H9 (cell line): ENCODE measurements around the gene P3R3URF. TPM values are rescaled to one million over a fixed set of nuclear protein-coding genes. Genes with fewer than 3 reads are reported as not detected.

Experiments
- DNase-seq: peaks from one replicate; pipeline ENCODE4 v3.0.0-alpha.2; 2017
- H2AFZ ChIP-seq: one replicate; pipeline ENCODE4 v1.6.1; 2013; ENCODE audit warnings: mild to moderate bottlenecking, low read length, control low read depth, moderate library complexity
- H2AK5ac ChIP-seq: 2 replicates; pipeline ENCODE4 v1.6.1; 2013; ENCODE audit warnings: low read length, control low read depth, mixed read lengths; ENCODE audit not compliant: insufficient read length
- H2BK120ac ChIP-seq: one replicate; pipeline ENCODE4 v1.6.1; 2013; ENCODE audit warnings: low read depth, mild to moderate bottlenecking, low read length, control low read depth, inconsistent platforms; ENCODE audit not compliant: poor library complexity, severe bottlenecking
- H2BK12ac ChIP-seq: 2 replicates; pipeline ENCODE4 v1.6.1; 2013; ENCODE audit warnings: low read length, control low read depth, mixed read lengths, low read depth; ENCODE audit not compliant: insufficient read length
- H2BK15ac ChIP-seq: 2 replicates; pipeline ENCODE4 v1.6.1; 2013; ENCODE audit warnings: low read depth, low read length, control low read depth
- H2BK20ac ChIP-seq: one replicate; pipeline ENCODE4 v1.6.1; 2013; ENCODE audit warnings: low read depth, mild to moderate bottlenecking, low read length, control low read depth, inconsistent platforms; ENCODE audit not compliant: poor library complexity, severe bottlenecking
- H2BK5ac ChIP-seq: 2 replicates; pipeline ENCODE4 v1.6.1; 2013; ENCODE audit warnings: low read length, control low read depth, mixed read lengths; ENCODE audit not compliant: insufficient read length
- H3K14ac ChIP-seq: 2 replicates; pipeline ENCODE4 v1.6.1; 2013; ENCODE audit warnings: low read length, control low read depth; ENCODE audit not compliant: insufficient read depth
- H3K18ac ChIP-seq: 2 replicates; pipeline ENCODE4 v1.6.1; 2013; ENCODE audit warnings: low read depth, mild to moderate bottlenecking, mixed read lengths, low read length, control low read depth; ENCODE audit not compliant: insufficient read length
- H3K23ac ChIP-seq: 2 replicates; pipeline ENCODE4 v1.6.1; 2013; ENCODE audit warnings: low read length, control low read depth, mixed read lengths, low read depth; ENCODE audit not compliant: insufficient read length
- H3K23me2 ChIP-seq: 2 replicates; pipeline ENCODE4 v1.6.1; 2013; ENCODE audit warnings: low read depth, mild to moderate bottlenecking, mixed read lengths, low read length, control low read depth; ENCODE audit not compliant: insufficient read length, poor library complexity, severe bottlenecking
- H3K27ac ChIP-seq: 2 replicates; pipeline ENCODE4 v1.5.1; 2013; ENCODE audit warnings: low read length, control low read depth, mixed read lengths, low read depth; ENCODE audit not compliant: insufficient read length
- H3K27me3 ChIP-seq: 2 replicates; pipeline ENCODE4 v1.6.1; 2013; ENCODE audit warnings: low read length, control low read depth, inconsistent platforms; ENCODE audit not compliant: insufficient read depth
- H3K4ac ChIP-seq: 2 replicates; pipeline ENCODE4 v1.6.1; 2013; ENCODE audit warnings: low read depth, mild to moderate bottlenecking, control low read depth, inconsistent platforms, low read length, moderate library complexity
- H3K4me1 ChIP-seq: 2 replicates; pipeline ENCODE4 v1.6.1; 2013; ENCODE audit warnings: low read length, control low read depth, inconsistent platforms; ENCODE audit not compliant: insufficient read depth
- H3K4me2 ChIP-seq: 2 replicates; pipeline ENCODE4 v1.6.1; 2013; ENCODE audit warnings: low read length, control low read depth, mixed read lengths; ENCODE audit not compliant: insufficient read length, insufficient read depth
- H3K56ac ChIP-seq: 2 replicates; pipeline ENCODE4 v1.6.1; 2013; ENCODE audit warnings: low read depth, mild to moderate bottlenecking, mixed read lengths, low read length, control low read depth; ENCODE audit not compliant: insufficient read length
- H3K79me1 ChIP-seq: 2 replicates; pipeline ENCODE4 v1.6.1; 2013; ENCODE audit warnings: low read depth, mild to moderate bottlenecking, moderate library complexity, low read length, control low read depth, inconsistent platforms; ENCODE audit not compliant: insufficient read depth, poor library complexity, severe bottlenecking
- H3K79me2 ChIP-seq: 2 replicates; pipeline ENCODE4 v1.6.1; 2013; ENCODE audit warnings: low read length, control low read depth, inconsistent platforms; ENCODE audit not compliant: insufficient read depth
- H3K9ac ChIP-seq: 2 replicates; pipeline ENCODE4 v1.6.1; 2013; ENCODE audit warnings: low read length, control low read depth, mixed read lengths; ENCODE audit not compliant: insufficient read length; ENCODE audit errors: extremely low read depth
- H3K9me3 ChIP-seq: one replicate; pipeline ENCODE4 v1.6.1; 2013; ENCODE audit warnings: low read depth, low read length, inconsistent platforms; ENCODE audit not compliant: control insufficient read depth
- H3T11ph ChIP-seq: one replicate; pipeline ENCODE4 v1.6.1; 2013; ENCODE audit warnings: mild to moderate bottlenecking, low read length, control low read depth, inconsistent platforms
- H4K20me1 ChIP-seq: one replicate; pipeline ENCODE4 v1.6.1; 2013; ENCODE audit not compliant: control insufficient read depth, insufficient read length, insufficient read depth
- H4K5ac ChIP-seq: 2 replicates; pipeline ENCODE4 v1.6.1; 2013; ENCODE audit warnings: low read depth, mild to moderate bottlenecking, mixed read lengths, low read length, control low read depth; ENCODE audit not compliant: insufficient read length
- H4K8ac ChIP-seq: replicated peaks from 2 replicates; pipeline ENCODE4 v1.6.1; 2013; ENCODE audit warnings: low read length, control low read depth, mixed read lengths, low read depth; ENCODE audit not compliant: insufficient read length
- H4K91ac ChIP-seq: 2 replicates; pipeline ENCODE4 v1.6.1; 2013; ENCODE audit warnings: low read depth, mild to moderate bottlenecking, moderate library complexity, mixed read lengths, low read length, control low read depth; ENCODE audit not compliant: insufficient read length
- H3K27ac Mint-ChIP-seq, 3 experiments: 2 replicates in 2 of 3; 3 replicates in 1 of 3; pipeline ENCODE4 v1.8.0; 2020 to 2021; ENCODE audit warnings: mixed read lengths in 3 of 3, mild to moderate bottlenecking in 1 of 3, moderate library complexity in 1 of 3
- H3K27me3 Mint-ChIP-seq: 2 replicates; pipeline ENCODE4 v1.8.0; 2021; ENCODE audit warnings: low read depth, mild to moderate bottlenecking, moderate library complexity, mixed read lengths
- H3K36me3 Mint-ChIP-seq, 3 experiments: 2 replicates in 2 of 3; 3 replicates in 1 of 3; pipeline ENCODE4 v1.8.0; 2020 to 2021; ENCODE audit warnings: low read depth in 3 of 3, mixed read lengths in 3 of 3; ENCODE audit not compliant: insufficient read depth in 1 of 3
- H3K4me1 Mint-ChIP-seq, 2 experiments: 2 replicates each; pipeline ENCODE4 v1.8.0; 2020; ENCODE audit warnings: mixed read lengths in 2 of 2
- H3K4me3 Mint-ChIP-seq, 2 experiments: 2 replicates in 1 of 2; 3 replicates in 1 of 2; pipeline ENCODE4 v1.8.0; 2020 to 2021; ENCODE audit warnings: mild to moderate bottlenecking in 2 of 2, mixed read lengths in 2 of 2, moderate library complexity in 1 of 2
- H3K9me3 Mint-ChIP-seq, 2 experiments: 2 replicates in 1 of 2; 3 replicates in 1 of 2; pipeline ENCODE4 v1.8.0; 2020; ENCODE audit warnings: mild to moderate bottlenecking in 2 of 2, mixed read lengths in 2 of 2, moderate library complexity in 1 of 2
- WGBS: extraction: QIAGEN DNeasy Blood & Tissue Kit; methylation state at CpG from one replicate; pipeline ENCODE4 v1.1.7; 2013; ENCODE audit warnings: missing lambda C conversion rate, low lambda C conversion rate, mixed read lengths; ENCODE audit not compliant: insufficient read length; ENCODE audit errors: extremely low coverage; 5-methylcytosine and 5-hydroxymethylcytosine counted together
- total RNA-seq: library from RNA; stranded (reverse); gene quantifications from 2 replicates; pipeline ENCODE4 v1.2.1, GENCODE V29; 2021
- TF ChIP-seq, protein P1 (sequence below): fragments of 200-600 bp; sonication (generic); conservative IDR thresholded peaks from 3 replicates; pipeline ENCODE4 v1.8.0; 2021; ENCODE audit warnings: antibody characterized with exemption, mild to moderate bottlenecking

Gene P3R3URF
- total RNA-seq, 1 experiment from 2014 or later, result not detected

DNA sequence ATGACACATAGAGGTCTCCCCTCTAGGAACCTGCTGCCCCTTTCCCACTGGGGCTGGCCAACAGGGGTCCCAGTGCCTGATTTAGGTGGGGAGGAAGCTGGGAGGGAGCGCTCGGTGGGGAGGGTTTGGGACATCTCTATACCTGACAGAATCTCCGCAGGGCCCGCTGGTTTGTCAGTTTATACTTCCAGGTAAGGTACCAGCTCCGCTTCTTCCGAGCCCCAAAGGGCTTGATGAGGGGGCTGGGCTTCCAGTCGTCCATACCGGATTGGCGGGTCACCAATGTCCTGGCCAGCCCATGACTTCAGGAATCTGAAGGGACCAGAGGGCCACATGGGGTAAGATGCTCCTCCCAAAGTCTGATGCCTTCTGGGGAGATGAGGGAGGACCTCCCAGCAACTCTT, 21.3 kb upstream of the P3R3URF start:
- no peaks in the 10 kb centered on the region for H3K9me3 Mint-ChIP-seq
- Histone ChIP-seq H2BK15ac (no peak overlapping the region), H4K20me1 (no peaks in the 10 kb centered on the region), H3K4me1 (no peaks in the 10 kb centered on the region), H2AK5ac (no peak overlapping the region), H4K91ac (no peak overlapping the region), H3K9ac (no peak overlapping the region), H3K79me1 (no peaks in the 10 kb centered on the region), H2BK5ac (no peak overlapping the region), H2AFZ (no peak overlapping the region), H3K9me3 (no peaks in the 10 kb centered on the region), H3K14ac (no peak overlapping the region), H3K18ac (no peak overlapping the region), H3K79me2 (no peaks in the 10 kb centered on the region), H3T11ph (no peak overlapping the region), H3K4me2 (peak overlapping the region; percentile 72), H3K23me2 (peaks cover 7% of the 10 kb centered on the region), H2BK120ac (no peak overlapping the region), H2BK12ac (no peak overlapping the region), H3K27me3 (no peaks in the 10 kb centered on the region), H4K8ac (no peak overlapping the region), H4K5ac (no peak overlapping the region), H3K4ac (no peak overlapping the region), H3K56ac (no peak overlapping the region), H3K27ac (no peak overlapping the region), H2BK20ac (no peak overlapping the region), H3K23ac (no peak overlapping the region)
- DNase-seq, result peak; percentile 53
- no CpG with 5 or more reads among the region's 9 CpGs for WGBS
- H3K27ac Mint-ChIP-seq, result peak overlapping the region in 1 of 3 experiments; percentile 82; a peak in 1 of 7 replicates
- H3K27me3 Mint-ChIP-seq, result no peaks in the 10 kb centered on the region; the same call in 1 of the 2 replicates
- peaks cover 5 to 24% (median 20%) of the 10 kb centered on the region in 3 experiments for H3K36me3 Mint-ChIP-seq
- peak overlapping the region; percentile 81 to 89 for H3K4me3 Mint-ChIP-seq
- TF ChIP-seq, protein P1, sequence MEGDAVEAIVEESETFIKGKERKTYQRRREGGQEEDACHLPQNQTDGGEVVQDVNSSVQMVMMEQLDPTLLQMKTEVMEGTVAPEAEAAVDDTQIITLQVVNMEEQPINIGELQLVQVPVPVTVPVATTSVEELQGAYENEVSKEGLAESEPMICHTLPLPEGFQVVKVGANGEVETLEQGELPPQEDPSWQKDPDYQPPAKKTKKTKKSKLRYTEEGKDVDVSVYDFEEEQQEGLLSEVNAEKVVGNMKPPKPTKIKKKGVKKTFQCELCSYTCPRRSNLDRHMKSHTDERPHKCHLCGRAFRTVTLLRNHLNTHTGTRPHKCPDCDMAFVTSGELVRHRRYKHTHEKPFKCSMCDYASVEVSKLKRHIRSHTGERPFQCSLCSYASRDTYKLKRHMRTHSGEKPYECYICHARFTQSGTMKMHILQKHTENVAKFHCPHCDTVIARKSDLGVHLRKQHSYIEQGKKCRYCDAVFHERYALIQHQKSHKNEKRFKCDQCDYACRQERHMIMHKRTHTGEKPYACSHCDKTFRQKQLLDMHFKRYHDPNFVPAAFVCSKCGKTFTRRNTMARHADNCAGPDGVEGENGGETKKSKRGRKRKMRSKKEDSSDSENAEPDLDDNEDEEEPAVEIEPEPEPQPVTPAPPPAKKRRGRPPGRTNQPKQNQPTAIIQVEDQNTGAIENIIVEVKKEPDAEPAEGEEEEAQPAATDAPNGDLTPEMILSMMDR, result no peak
- H3K4me1 Mint-ChIP-seq, result peaks cover 10 to 21% of the 10 kb centered on the region in 2 experiments
